ENCODE results near the gene DPEP2. TPM values are rescaled to one million over a fixed set of nuclear protein-coding genes. Genes with fewer than 3 reads are reported as not detected.

DPEP2 gene
- total and polyA plus RNA-seq, 2 of the 4 experiments (the other 2 are of a cell fraction): not detected

DNA sequence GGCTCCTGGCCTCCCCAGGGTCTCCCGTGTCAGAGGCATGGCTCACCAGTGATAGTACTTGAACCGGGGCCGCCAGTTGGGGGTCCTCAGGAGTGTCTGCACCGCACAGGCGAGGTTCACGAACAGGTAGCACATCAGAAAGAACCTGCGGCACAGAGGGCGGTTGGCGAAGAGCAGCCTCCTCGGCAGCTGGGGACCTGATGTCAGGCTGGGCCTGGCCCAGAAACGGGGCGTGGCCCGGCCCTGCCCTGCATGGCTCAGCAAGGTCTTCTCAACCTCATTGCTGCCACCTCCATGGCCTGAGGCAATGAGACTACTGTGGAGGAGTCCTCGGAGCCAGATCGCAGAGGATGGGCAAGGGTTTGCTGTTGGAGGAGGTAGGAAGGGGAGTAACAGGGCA is 51.3 kb downstream of the DPEP2 start:
- WGBS, 2 experiments (ENCODE audit: extremely low coverage in 2 of 2, insufficient read length in 1 of 2): 100% methylated on average over 7 of the region's 15 CpGs; no CpG with 5 or more reads in 1 of the 2 experiments
- Histone ChIP-seq H2BK20ac (ENCODE audit: low read depth, low read length) (no peak overlapping the region), H4K8ac (ENCODE audit: low read depth in 2 of 2, low read length in 2 of 2) (no peak overlapping the region), H3K4me3 (ENCODE audit: insufficient read depth, low read depth, low read length) (no peak overlapping the region), H2BK120ac (ENCODE audit: low read depth, low read length) (no peak overlapping the region), H4K91ac (ENCODE audit: insufficient read depth, low read depth, low read length) (no peak overlapping the region), H3K4ac (ENCODE audit: low read depth, low read length) (no peak overlapping the region), H2AFZ (replicated peaks; ENCODE audit: low read length, poor library complexity) (no peak overlapping the region), H3K79me1 (ENCODE audit: low read depth in 1 of 2, low read length in 2 of 2) (peaks cover 24 to 87% of the 10 kb centered on the region in 2 experiments), H3K56ac (ENCODE audit: extremely low read depth, insufficient read depth, low read length) (no peak overlapping the region), H2BK15ac (ENCODE audit: low read depth, low read length) (no peak overlapping the region), H3K27ac (ENCODE audit: insufficient read depth, low read length) (no peak overlapping the region), H2AK9ac (replicated peaks; ENCODE audit: low read depth, low read length, poor library complexity) (peak overlapping the region; percentile 42), H4K5ac (ENCODE audit: low read depth, low read length) (no peak overlapping the region), H3K9ac (ENCODE audit: low read depth, low read length) (no peak overlapping the region), H3K9me1 (ENCODE audit: insufficient read depth, low read length) (no peaks in the 10 kb centered on the region), H3K27me3 (ENCODE audit: control insufficient read depth, insufficient read depth, low read length) (no peaks in the 10 kb centered on the region), H2AK5ac (ENCODE audit: low read depth, low read length) (no peak overlapping the region), H3K14ac (replicated peaks; ENCODE audit: low read depth, low read length) (no peak overlapping the region), H2BK5ac (ENCODE audit: low read depth, low read length, poor library complexity, severe bottlenecking) (no peak overlapping the region), H3K36me3 (ENCODE audit: control insufficient read depth, insufficient read depth, low read length) (peaks cover 96% of the 10 kb centered on the region), H3K4me1 (ENCODE audit: control insufficient read depth, insufficient read depth, low read length) (no peaks in the 10 kb centered on the region), H4K20me1 (ENCODE audit: insufficient read depth, low read length) (peaks cover 53% of the 10 kb centered on the region), H3K18ac (ENCODE audit: low read depth, low read length) (no peak overlapping the region), H3K4me2 (ENCODE audit: low read depth, low read length) (no peak overlapping the region), H3K23ac (ENCODE audit: low read depth, low read length) (no peak overlapping the region), H3K9me3 (ENCODE audit: control insufficient read depth, insufficient read depth, low read length) (no peaks in the 10 kb centered on the region)
- in situ Hi-C loops (cut with MboI; ENCODE audit: low sequenced_read_pairs) (loop anchor here (25.0 kb wide), 1 partner anchor 411 kb away; the partner anchor contains the start of gene RIPOR1), dilution Hi-C loops (cut with HindIII; ENCODE audit: low sequenced_read_pairs, unreplicated experiment) (no loop called here), intact Hi-C loops (cut with micrococcal nuclease) (no loop called here)
- TF ChIP-seq RCOR1 (IDR thresholded peaks at IDR 0.05; ENCODE audit: insufficient replicate concordance, low read length) (no peak), MAFK (IDR thresholded peaks at IDR 0.05; ENCODE audit: low read depth, low read length) (no peak), RAD21 (IDR thresholded peaks at IDR 0.05; ENCODE audit: low read length) (no peak), RFX5 (IDR thresholded peaks at IDR 0.05; ENCODE audit: low read depth, low read length) (no peak), SMC3 (IDR thresholded peaks at IDR 0.05; ENCODE audit: low read depth, low read length) (no peak), CTCF (conservative IDR thresholded peaks at IDR 0.05; ENCODE audit: low read depth, low read length) (no peak), CEBPB (IDR thresholded peaks at IDR 0.05; ENCODE audit: low read depth, low read length) (no peak), BHLHE40 (IDR thresholded peaks at IDR 0.05; ENCODE audit: low read depth, low read length) (no peak), USF2 (IDR thresholded peaks at IDR 0.05; ENCODE audit: low read depth, low read length) (no peak), NFE2L2 (IDR thresholded peaks at IDR 0.05; ENCODE audit: low read depth, low read length) (no peak)
- no TSS peak for BruUV-seq (replicated peaks)
- CTCF ChIA-PET: no interaction called here
- ATAC-seq (ENCODE audit: low read depth): no peak
- POLR2A ChIA-PET (ENCODE audit: unreplicated experiment): no interaction called here
- DNase-seq: no peak

All from IMR-90 (cell line).